Immature natural killer cell (primary cell): Measurements from ENCODE around the gene CELA2B. TPM values are rescaled to one million over a fixed set of nuclear protein-coding genes. Genes with fewer than 3 reads are reported as not detected.

Source experiments
- DNase-seq, 3 donors: peaks; one replicate each; pipeline ENCODE4 v3.0.0; 2022; ENCODE audit warnings: mixed read lengths in 1 of 3
- H3K27ac Mint-ChIP-seq, 6 donors: one replicate each; pipeline ENCODE4 v1.8.0; 2020; ENCODE audit warnings: mixed read lengths in 6 of 6, mild to moderate bottlenecking in 5 of 6, inconsistent platforms in 4 of 6, moderate library complexity in 3 of 6
- H3K27me3 Mint-ChIP-seq, 3 donors: one replicate each; pipeline ENCODE4 v1.8.0; 2020 to 2021; ENCODE audit warnings: low read depth in 3 of 3, mild to moderate bottlenecking in 3 of 3, mixed read lengths in 3 of 3, moderate library complexity in 3 of 3, inconsistent platforms in 1 of 3
- H3K36me3 Mint-ChIP-seq, 3 donors: one replicate each; pipeline ENCODE4 v1.8.0; 2020; ENCODE audit warnings: mixed read lengths in 3 of 3, inconsistent platforms in 2 of 3, mild to moderate bottlenecking in 2 of 3
- H3K4me1 Mint-ChIP-seq, 2 donors: one replicate each; pipeline ENCODE4 v1.8.0; 2020; ENCODE audit warnings: inconsistent platforms in 2 of 2, mild to moderate bottlenecking in 2 of 2, mixed read lengths in 2 of 2, moderate library complexity in 1 of 2
- H3K4me3 Mint-ChIP-seq, 5 donors: one replicate each; pipeline ENCODE4 v1.8.0; 2020; ENCODE audit warnings: mild to moderate bottlenecking in 5 of 5, mixed read lengths in 5 of 5, inconsistent platforms in 3 of 5, moderate library complexity in 3 of 5
- H3K9me3 Mint-ChIP-seq, 6 donors: one replicate each; pipeline ENCODE4 v1.8.0; 2020; ENCODE audit warnings: mild to moderate bottlenecking in 6 of 6, mixed read lengths in 6 of 6, inconsistent platforms in 4 of 6, moderate library complexity in 3 of 6
- polyA plus RNA-seq, 3 donors: library from polyadenylated mRNA; unstranded; fragments of 300-500 nt; fragmentation: Illumina TruSeq; gene quantifications; one replicate each; pipeline ENCODE4 v1.2.3, GENCODE V29; 2021

The CELA2B gene
- polyA plus RNA-seq, 3 donors from 2014 or later = not detected

- Mint-ChIP-seq H3K36me3 (peaks cover 0 to 4% (median 0%) of the 10 kb centered on the region in 3 donors), H3K27me3 (peaks cover 17 to 28% (median 19%) of the 10 kb centered on the region in 3 donors), H3K4me1 (peaks cover 47 to 56% of the 10 kb centered on the region in 2 donors), H3K9me3 (no peaks in the 10 kb centered on the region), H3K27ac (peak overlapping the region; percentile 92 to 100 (median 96)), H3K4me3 (peak overlapping the region; percentile 88 to 97 (median 92))
- peak; percentile 98 to 99 (median 99) for DNase-seq
Observed at GRCh38 chr1:15524283-15525049, 48.6 kb downstream of the CELA2B start.

GRCh38 chr1:15525050-15526020, 49.4 kb downstream of the CELA2B start:
- peaks cover 46 to 56% of the 10 kb centered on the region in 2 donors for H3K4me1 Mint-ChIP-seq

GRCh38 chr1:15526021-15526489, 50.2 kb downstream of the CELA2B start:
- Mint-ChIP-seq H3K9me3 (no peaks in the 10 kb centered on the region), H3K27ac (peak overlapping the region; percentile 92 to 100 (median 96)), H3K36me3 (peaks cover 0 to 4% (median 0%) of the 10 kb centered on the region in 3 donors), H3K27me3 (peaks cover 17 to 28% (median 19%) of the 10 kb centered on the region in 3 donors), H3K4me1 (peaks cover 46 to 56% of the 10 kb centered on the region in 2 donors), H3K4me3 (peak overlapping the region; percentile 88 to 97 (median 92))
- DNase-seq = peak in 1 of 3 donors; percentile 2

More at GRCh38 chr1:15525050-15526020, 49.4 kb downstream of the CELA2B start:
- Mint-ChIP-seq H3K9me3 (no peaks in the 10 kb centered on the region), H3K27ac (peak overlapping the region; percentile 92 to 100 (median 96)), H3K36me3 (peaks cover 0 to 4% (median 0%) of the 10 kb centered on the region in 3 donors), H3K27me3 (peaks cover 17 to 28% (median 19%) of the 10 kb centered on the region in 3 donors), H3K4me3 (peak overlapping the region; percentile 88 to 97 (median 92))
- DNase-seq = peak in 2 of 3 donors; percentile 99 to 100

- Mint-ChIP-seq H3K27me3 (peaks cover 17 to 28% (median 19%) of the 10 kb centered on the region in 3 donors), H3K27ac (peak within 1 kb of the TSS; percentile 92 to 100 (median 96)), H3K4me3 (peak within 1 kb of the TSS; percentile 88 to 97 (median 92)), H3K36me3 (no peaks in the 10 kb centered on the region), H3K4me1 (peaks cover 47 to 56% of the 10 kb centered on the region in 2 donors), H3K9me3 (no peaks in the 10 kb centered on the region)
- peak; percentile 99 for DNase-seq
Observed at GRCh38 chr1:15526490-15527339, 50.8 kb downstream of the CELA2B start, which contains the start of gene DNAJC16. TSS of gene DNAJC16 (plus strand) at chr1:15526848. CDS start at chr1:15529106, 2,258 bp downstream.

- H3K4me3 Mint-ChIP-seq = no peak overlapping the region
- DNase-seq = no peak
- no peak overlapping the region for H3K27ac Mint-ChIP-seq
- H3K4me1 Mint-ChIP-seq = peaks cover 24 to 30% of the 10 kb centered on the region in 2 donors
- no peaks in the 10 kb centered on the region for H3K36me3 Mint-ChIP-seq
- no peaks in the 10 kb centered on the region for H3K9me3 Mint-ChIP-seq
- peaks cover 7 to 11% (median 7%) of the 10 kb centered on the region in 3 donors for H3K27me3 Mint-ChIP-seq
Observed at GRCh38 chr1:15531003-15531402, 55.1 kb downstream of the CELA2B start.

- H3K36me3 Mint-ChIP-seq = peaks cover 5 to 6% (median 6%) of the 10 kb centered on the region in 3 donors
- no peak overlapping the region for H3K4me3 Mint-ChIP-seq
- no peak overlapping the region for H3K27ac Mint-ChIP-seq
- peaks cover 1 to 5% (median 2%) of the 10 kb centered on the region in 3 donors for H3K27me3 Mint-ChIP-seq
- H3K9me3 Mint-ChIP-seq = no peaks in the 10 kb centered on the region
- no peak for DNase-seq
- H3K4me1 Mint-ChIP-seq = peaks cover 17 to 23% of the 10 kb centered on the region in 2 donors
Observed at GRCh38 chr1:15531682-15532081, 55.8 kb downstream of the CELA2B start.

GRCh38 chr1:15538771-15539170, 62.9 kb downstream of the CELA2B start:
- no peaks in the 10 kb centered on the region for H3K27me3 Mint-ChIP-seq
- H3K36me3 Mint-ChIP-seq = peaks cover 17 to 37% (median 27%) of the 10 kb centered on the region in 3 donors
- peak overlapping the region in 1 of 6 donors; percentile 29 for H3K27ac Mint-ChIP-seq
- H3K4me1 Mint-ChIP-seq = no peaks in the 10 kb centered on the region
- H3K4me3 Mint-ChIP-seq = no peak overlapping the region
- DNase-seq = no peak
- H3K9me3 Mint-ChIP-seq = no peaks in the 10 kb centered on the region

GRCh38 chr1:15540186-15540585, 64.3 kb downstream of the CELA2B start:
- Mint-ChIP-seq H3K27me3 (no peaks in the 10 kb centered on the region), H3K9me3 (no peaks in the 10 kb centered on the region), H3K4me3 (no peak overlapping the region), H3K4me1 (no peaks in the 10 kb centered on the region), H3K36me3 (peaks cover 17 to 45% (median 28%) of the 10 kb centered on the region in 3 donors), H3K27ac (no peak overlapping the region)
- DNase-seq = no peak

Other genes starting within 250 kb of the CELA2B start
- under 1 TPM in 1 of 3 donors, not detected in 2; 0.28 TPM for gene FHAD1, start 228.9 kb upstream of the CELA2B start, polyA plus RNA-seq
- gene EFHD2, start 66.2 kb upstream of the CELA2B start, polyA plus RNA-seq = 1,000 to 10,000 TPM in 1 of 3 donors, 100 to 1,000 TPM in 2; 686 to 1,063 (median 771) TPM
- gene CTRC, start 37.7 kb upstream of the CELA2B start, polyA plus RNA-seq = not detected
- gene CELA2A, start 19.4 kb upstream of the CELA2B start, polyA plus RNA-seq = not detected
- gene CASP9, start 48.1 kb downstream of the CELA2B start, polyA plus RNA-seq = 10 to 100 TPM; 17.0 to 19.4 (median 19.4) TPM
- gene DNAJC16, start 50.7 kb downstream of the CELA2B start, polyA plus RNA-seq = 1 to 10 TPM; 3.7 to 8.9 (median 4.0) TPM
- under 1 TPM in 2 of 3 donors, not detected in 1; 0.39 to 0.64 TPM for gene AGMAT, start 108.9 kb downstream of the CELA2B start, polyA plus RNA-seq
- gene DDI2, start 141.4 kb downstream of the CELA2B start, polyA plus RNA-seq = 1 to 10 TPM; 1.9 to 5.2 (median 3.3) TPM
- 1 to 10 TPM; 1.7 to 4.7 (median 3.2) TPM for gene PLEKHM2, start 208.2 kb downstream of the CELA2B start, polyA plus RNA-seq